ENCODE results near the gene GPER1.
A peak's percentile ranks its signal among the peaks of the same experiment; 100 is the strongest.
"Not testable (repeated sequence)": the region's sequence is repeated elsewhere in the genome, so short reads cannot be mapped to it uniquely, and the experiment has no call there.

The GPER1 gene

GRCh38 chr7:1087952-1088920 lies at the start of gene GPER1:
Gene GPER1, plus strand, starts transcription at chr7:1088113. Its CDS starts 3,616 bp downstream, at chr7:1091729.
- no peak for DNase-seq

GRCh38 chr7:1040233-1040632 lies 47.7 kb upstream of the GPER1 start:
- DNase-seq = not testable (repeated sequence)

GRCh38 chr7:1040790-1041189 lies 47.1 kb upstream of the GPER1 start:
- DNase-seq = no peak

DNA sequence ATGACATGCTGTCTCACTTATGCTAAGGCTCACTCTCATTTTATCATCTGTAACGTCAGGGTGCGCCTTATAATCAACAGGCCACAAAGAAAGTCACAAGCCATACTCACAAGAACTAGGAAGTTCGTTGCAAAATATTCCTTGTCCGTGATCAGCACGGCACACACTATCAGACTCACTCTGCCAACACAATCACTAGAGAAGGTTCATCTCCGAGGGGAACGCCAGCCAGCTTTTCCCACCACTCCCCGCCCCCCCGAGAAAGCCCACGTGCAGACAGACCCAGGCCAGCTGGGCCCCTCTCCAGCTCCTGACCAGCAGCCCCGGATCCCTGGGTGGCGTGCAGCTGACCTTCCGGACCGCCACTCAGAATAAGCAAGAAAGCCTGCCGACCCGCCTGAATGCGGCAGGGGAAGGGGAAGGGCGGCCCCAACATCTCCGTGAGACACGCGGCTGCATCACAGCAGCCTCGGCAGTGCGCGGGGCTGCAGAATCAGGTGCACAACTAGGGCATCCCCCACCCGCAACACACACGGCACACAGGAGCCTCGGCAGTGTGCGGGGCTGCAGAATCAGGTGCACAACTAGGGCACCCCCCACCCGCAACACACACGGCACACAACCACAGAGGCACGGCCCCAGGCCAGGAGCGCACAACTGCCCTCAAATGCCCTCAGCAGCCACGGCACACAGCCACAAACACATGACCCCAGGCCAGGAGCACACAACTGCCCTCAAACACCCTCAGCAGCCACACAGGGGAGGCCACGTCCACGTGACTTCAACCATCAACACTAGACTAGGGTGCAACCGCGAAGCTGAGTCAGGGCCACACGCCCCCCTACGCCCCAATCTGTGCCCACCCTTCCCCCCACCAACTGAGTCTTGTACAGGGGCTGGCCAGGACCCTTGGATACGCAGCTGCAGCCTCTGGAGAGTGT lies 46.1 kb upstream of the GPER1 start:
- DNase-seq = no peak

DNA sequence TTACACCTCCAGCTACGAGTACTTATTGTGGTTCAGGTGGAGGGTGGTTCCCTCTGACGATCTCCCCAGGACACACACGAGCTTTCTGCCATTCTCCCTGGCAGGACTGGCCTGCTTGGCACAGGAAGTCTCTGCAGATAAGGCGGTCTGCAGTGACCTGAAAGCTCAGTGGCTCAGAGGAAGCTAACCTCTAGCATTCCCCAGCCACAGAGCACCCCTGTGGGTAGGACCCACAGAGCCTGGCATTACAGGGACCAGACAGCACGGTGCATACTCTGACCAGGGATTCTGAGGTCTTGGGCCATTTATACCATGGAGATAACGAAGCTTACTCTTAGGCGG lies 45.5 kb upstream of the GPER1 start:
- no peak for DNase-seq

DNA sequence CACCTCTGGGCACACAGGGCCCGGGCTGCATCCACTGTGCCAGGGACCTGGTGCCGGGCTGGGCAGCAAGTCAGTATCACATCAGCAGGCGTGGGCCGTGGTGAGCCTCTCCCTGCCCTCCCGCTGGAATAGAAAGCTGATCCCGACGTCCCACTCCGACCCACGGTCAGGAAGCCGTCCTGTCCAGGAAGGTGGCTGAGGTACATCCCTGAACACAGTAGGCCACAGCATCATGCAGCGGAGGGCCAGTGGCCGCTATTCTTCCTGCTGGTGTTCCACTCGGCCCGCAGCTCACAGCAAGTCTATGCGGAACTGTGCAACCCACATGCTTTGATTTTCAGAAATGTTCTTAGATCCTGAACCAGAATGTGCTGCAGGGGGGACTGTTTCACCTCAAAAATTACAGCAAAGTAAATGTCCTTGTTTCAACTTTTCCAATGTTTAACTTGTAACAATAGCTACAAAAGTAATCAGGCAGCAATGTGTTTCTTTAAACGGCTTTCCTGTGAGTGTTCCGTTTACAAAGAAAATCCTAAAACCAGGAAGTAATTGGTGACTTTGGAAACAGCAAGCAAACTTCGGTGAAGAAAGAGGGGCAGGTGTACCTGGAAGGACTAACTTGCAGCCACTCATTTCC lies 44.2 kb upstream of the GPER1 start:
- no peak for DNase-seq

GRCh38 chr7:1044189-1045068 lies 43.5 kb upstream of the GPER1 start, which contains the start of gene GPR146:
Gene GPR146, plus strand, starts transcription at chr7:1044546. Its CDS starts 12,970 bp downstream, at chr7:1057516.
- peak; percentile 95 for DNase-seq

DNA sequence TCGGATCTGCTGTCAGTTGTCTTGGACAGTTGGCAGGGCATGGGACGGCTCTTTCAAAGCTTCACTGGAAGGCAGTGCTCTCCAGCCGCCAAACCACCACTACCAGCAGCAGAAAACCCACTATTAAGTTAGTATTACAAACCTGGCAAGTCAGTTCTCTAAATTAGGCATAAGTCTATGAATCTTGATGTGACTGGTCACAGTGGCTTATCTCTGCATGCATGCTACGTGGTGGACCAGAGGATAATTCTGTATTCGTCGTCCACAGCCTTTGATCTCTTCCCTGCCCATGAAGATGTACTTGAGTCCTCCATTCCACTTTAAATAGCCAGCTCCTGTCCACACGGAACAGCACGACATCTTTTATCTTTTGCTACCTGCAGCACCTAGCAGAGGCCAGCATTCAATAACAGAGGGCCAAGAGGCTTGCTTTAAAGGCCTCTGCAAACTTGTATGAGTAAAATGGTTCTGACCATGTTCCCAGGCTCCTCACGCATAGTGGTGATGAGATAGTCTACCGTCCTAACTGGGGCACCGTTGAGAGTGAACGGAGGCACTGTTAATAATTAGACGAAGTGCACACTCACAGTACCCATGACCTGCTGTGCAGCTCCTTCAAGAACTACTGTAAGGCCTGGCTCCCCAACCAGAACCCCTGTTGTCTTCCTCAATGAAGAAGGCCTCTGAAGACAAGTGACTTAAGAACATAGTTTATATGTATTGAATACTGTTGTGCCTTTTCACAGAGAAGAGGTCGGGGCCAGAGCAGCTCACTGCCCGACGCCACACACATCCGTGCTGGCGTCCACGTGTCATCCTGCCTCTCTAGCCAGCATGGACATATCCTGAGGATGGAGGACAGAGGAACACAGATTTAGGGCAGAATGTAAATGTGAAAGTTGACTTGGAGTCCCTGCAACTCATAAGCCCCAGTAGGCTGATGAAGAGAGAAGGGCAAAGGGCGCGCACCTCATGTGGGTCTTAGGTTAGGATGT lies 42.5 kb upstream of the GPER1 start:
- no peak for DNase-seq

DNA sequence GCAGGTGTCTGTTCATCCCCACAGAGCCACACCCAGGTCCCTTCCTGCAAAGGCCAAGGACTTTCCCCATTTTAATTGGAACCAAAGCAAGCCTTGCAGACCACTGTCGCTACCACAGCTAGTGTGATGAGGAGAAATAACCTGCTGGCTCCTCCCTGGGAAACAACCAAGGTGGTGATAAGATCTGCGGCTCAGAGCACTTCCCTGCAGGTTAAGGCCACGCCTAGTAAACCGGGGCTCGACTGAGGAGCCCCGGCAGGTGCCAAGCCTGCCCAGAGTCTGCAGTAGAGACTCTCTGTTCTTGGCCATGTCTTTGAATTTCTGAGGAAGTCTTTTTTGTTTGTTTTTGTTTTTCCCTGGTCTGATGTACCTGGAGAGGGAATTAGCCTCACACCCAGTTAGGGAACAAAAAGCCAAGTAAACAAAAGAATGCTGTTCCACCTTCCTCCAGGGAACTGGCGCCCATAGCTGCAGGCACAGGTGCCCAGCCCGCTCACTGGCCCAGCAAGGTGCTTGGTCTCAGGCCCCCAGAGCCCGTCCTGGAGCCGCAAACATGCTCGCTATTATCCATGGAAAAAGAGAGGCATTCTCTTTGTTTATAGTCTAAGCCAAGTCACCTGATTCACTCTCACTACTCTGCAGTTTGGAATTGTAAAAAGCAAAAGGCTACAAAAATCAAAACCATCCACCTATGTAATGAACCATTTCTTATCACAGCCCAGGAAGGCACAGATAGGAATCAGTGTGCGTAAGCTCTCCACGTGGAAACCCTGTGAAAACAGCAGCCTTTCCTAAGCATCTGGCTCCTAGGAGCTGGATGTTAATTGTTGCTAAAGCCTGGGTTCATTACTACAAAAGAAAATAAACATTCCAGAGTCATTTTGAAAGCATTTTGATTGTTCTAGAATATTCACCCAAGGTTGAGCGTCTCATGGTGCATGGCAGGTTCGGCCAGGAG lies 40.9 kb upstream of the GPER1 start:
- DNase-seq = no peak

DNA sequence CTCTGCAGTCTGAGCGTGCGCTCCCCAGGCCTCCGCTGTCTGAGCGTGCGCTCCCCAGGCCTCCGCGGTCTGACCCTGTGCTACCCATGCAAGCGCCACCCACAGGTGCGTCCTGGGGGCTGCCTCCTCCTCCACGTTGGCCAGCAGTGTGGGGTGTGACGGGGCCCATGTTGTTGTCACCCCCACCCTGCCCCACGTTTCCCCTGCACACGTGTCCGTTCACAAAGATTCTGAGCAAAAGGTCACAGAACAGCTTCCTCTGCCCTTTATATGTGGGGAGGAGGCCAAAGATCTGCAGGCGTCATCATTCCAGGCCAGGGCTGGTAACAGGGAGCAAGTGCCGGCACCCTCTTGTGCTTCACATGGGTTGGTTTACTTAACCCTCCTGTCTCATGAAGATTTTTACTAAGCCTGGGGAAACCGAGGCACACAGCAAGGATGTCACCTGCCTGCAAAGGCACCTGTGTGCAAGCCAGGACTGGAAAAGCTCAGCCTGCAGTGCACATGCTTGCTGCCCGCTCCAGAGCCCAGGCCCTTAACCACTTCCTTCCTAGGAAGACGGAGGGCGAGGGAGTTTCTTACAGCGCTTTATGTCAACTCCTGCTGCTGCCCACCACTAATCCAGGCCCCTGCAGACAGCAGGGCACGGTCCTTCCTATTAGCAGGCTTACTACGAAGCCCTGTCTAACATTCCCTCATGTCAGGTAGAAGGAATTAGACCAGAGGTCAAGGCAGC lies 38.7 kb upstream of the GPER1 start:
- DNase-seq = no peak

- DNase-seq = no peak
Observed at GRCh38 chr7:1049801-1050200, 38.1 kb upstream of the GPER1 start.

DNA sequence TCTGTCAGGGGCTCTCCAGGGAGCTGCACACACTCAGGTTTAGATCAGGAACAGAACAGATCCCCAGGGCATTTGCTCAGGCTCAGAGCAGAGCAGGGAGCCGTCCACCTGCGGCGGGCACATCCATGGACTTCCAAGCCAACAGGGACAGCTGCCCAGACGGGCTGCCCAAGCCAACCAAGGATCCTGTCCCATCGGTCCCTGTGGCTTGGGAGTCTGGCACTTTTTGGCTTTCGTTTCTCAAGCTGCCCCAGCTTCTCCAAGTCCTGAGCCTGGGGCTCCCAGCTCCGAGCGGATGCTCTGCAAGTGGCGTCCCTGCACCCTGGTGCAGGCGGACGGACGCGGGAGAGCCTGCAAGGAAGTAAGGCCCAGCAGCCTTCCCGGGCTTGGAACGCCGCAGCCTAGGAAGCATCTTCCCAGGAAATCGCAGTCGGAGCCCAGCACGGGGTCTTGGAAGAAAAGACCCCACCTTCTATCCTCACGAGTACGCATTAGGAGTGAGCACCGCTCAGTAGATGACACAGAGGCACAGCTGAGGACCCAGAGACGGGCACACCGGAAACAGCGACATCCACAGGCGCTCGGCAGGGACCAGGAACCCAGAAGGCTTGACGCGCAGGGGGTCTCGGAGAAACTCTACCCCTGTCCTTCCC lies 37.5 kb upstream of the GPER1 start:
- DNase-seq = no peak

DNA sequence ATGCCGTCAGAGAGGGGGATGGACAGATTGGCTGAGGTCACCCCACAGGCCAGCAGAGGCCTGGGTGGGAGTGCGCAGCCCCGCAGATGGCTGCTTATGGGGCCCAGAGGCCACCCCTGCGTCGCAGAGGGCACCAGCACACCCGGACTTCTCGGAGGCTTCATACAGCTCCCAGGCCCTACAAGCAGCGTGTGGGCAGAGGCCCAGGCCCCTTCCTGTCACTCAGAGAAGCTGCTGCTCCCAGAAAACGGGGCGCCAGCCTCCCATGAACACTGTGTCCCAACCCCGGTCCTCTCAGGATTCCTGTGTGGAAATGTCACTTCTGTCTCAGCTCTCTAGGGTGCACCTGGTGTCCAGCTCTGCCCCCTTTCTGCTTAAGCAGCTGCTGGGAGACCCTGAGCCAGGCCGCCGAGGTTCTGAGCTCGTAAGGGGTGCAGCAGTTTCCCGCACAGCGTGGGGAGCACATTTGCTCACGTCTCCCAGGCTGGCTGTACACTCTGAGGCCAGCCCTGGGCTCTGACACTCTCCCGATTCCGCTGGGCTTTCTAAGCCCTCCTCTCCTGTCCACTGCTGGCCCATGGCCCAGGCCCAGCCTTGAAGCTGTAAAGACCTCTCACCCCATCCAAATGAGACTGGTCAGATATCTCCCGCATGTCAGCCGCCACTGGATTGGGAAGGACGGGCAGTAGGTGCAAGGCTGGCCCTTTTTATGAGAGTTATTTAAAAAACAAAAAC lies 36.8 kb upstream of the GPER1 start:
- no peak for DNase-seq

- DNase-seq = no peak
Observed at GRCh38 chr7:1052031-1052818, 35.7 kb upstream of the GPER1 start.

DNA sequence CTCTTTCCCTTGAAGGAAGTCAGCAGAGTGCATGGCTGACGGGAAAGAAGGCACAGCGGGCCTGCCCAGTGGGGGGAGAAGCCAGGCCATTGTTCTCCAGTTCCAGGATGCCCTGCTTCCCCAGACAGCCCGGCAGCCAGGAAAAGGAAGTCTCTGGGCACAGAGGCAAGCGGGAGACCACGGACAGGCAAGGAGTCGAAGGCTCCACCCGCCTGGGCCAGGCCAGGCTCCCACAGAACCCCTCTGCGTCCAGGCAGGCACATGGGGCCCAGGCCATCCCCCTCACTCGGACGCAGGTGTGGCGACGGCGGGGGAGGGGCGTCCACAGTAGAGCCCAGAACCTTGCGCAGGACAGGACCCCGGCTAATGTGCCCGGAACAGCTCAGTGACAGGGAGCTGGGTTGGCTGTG lies 34.9 kb upstream of the GPER1 start:
- DNase-seq = no peak

GRCh38 chr7:1053816-1054370 lies 34.0 kb upstream of the GPER1 start:
- no peak for DNase-seq

Data from NCI-H1105 (cell line).